Measurements from ENCODE around the gene SH3RF3. TPM values are rescaled to one million over a fixed set of nuclear protein-coding genes. Genes with fewer than 3 reads are reported as not detected.
A peak's percentile ranks its signal among the peaks of the same experiment; 100 is the strongest.

The SH3RF3 gene
- total RNA-seq, 2 experiments from 2014 or later: 0.05 to 0.06 TPM

DNA sequence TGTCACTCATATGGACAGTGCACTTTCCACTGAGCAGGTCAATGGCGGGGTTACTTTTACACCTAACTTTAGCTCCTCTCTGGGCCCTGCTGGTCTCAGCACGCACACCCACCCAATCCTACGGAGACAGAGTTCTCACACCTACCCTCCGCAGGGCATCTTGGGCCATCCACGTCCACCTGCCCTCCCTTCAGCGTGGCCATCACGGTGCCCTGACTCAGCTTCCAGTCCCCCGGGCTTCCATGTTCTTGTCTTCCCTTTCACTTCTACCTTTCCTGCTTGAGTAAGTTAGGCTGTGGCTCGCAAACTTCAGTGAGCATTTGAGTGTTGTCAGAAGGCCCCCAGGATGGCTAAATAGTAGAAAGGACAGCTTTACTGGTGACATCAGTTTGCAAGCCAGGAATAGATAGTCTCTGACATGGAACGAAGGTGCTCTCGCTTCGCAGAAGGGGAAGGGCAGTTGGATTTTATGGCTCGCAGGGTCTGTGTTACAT is 252.4 kb downstream of the SH3RF3 start:
- no peak overlapping the region for H3K4me3 Mint-ChIP-seq
- peaks cover 2% of the 10 kb centered on the region for H3K27me3 Mint-ChIP-seq
- H3K4me1 Mint-ChIP-seq: no peaks in the 10 kb centered on the region
- no peak overlapping the region for H3K27ac Mint-ChIP-seq
- ATAC-seq (no peak), DNase-seq (peak; percentile 14)
- no peaks in the 10 kb centered on the region for H3K36me3 Mint-ChIP-seq
- CTCF ChIA-PET: no interaction called here
- H3K9me3 Mint-ChIP-seq (ENCODE audit: low read depth): no peaks in the 10 kb centered on the region

DNA sequence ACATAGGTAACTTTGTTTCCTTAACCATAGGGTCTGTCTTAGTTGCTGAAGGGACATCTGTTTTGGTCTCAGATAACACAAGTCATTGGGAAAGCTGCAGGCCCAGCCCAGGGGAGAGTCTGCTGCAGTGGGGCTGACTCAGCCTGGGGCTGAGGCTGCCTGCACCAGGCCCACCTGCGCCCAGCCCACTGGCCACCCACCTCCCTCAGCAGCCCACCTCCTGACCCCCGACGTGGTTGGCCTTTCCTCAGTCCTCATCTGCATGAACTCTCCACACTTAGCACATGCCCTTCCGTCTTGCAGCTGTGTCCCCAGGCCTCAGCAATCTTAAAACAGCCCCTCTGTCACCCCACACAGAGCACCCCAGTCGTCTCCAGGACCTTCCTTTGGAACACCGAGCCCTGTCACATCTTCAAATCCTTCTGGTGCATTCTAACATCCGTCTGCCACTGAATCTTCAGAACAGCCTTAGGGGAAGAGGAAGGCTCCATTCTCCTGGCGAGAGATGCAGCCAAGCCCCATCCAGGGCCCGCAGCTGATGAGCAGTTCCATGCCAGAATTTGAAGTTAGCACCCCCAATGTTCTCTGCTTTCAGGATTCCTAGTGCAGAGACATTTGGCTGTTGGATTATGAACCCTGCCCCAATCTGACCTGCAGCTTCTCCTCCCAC is 253.4 kb downstream of the SH3RF3 start:
- Mint-ChIP-seq H3K4me3 (no peak overlapping the region), H3K36me3 (no peaks in the 10 kb centered on the region), H3K9me3 (ENCODE audit: low read depth) (no peaks in the 10 kb centered on the region), H3K27ac (no peak overlapping the region), H3K27me3 (peaks cover 2% of the 10 kb centered on the region), H3K4me1 (no peaks in the 10 kb centered on the region)
- DNase-seq: peak; percentile 34
- ATAC-seq: no peak
- CTCF ChIA-PET: no interaction called here

GRCh38 chr2:109382951-109383350 is 253.9 kb downstream of the SH3RF3 start:
- no peaks in the 10 kb centered on the region for H3K36me3 Mint-ChIP-seq
- no peaks in the 10 kb centered on the region for H3K4me1 Mint-ChIP-seq
- DNase-seq (peak; percentile 36), ATAC-seq (no peak)
- H3K27me3 Mint-ChIP-seq: peaks cover 2% of the 10 kb centered on the region
- H3K27ac Mint-ChIP-seq: no peak overlapping the region
- CTCF ChIA-PET: no interaction called here
- no peaks in the 10 kb centered on the region for H3K9me3 Mint-ChIP-seq (ENCODE audit: low read depth)
- H3K4me3 Mint-ChIP-seq: no peak overlapping the region

GRCh38 chr2:109383505-109384307 is 254.7 kb downstream of the SH3RF3 start:
- no peaks in the 10 kb centered on the region for H3K36me3 Mint-ChIP-seq
- H3K27ac Mint-ChIP-seq: no peak overlapping the region
- H3K4me3 Mint-ChIP-seq: no peak overlapping the region
- H3K4me1 Mint-ChIP-seq: no peaks in the 10 kb centered on the region
- no peaks in the 10 kb centered on the region for H3K9me3 Mint-ChIP-seq (ENCODE audit: low read depth)
- CTCF ChIA-PET: no interaction called here
- DNase-seq: peak; percentile 5
- no peak for ATAC-seq
- H3K27me3 Mint-ChIP-seq: peaks cover 2% of the 10 kb centered on the region

- no peaks in the 10 kb centered on the region for H3K36me3 Mint-ChIP-seq
- CTCF ChIA-PET: no interaction called here
- peaks cover 4% of the 10 kb centered on the region for H3K27me3 Mint-ChIP-seq
- H3K9me3 Mint-ChIP-seq (ENCODE audit: low read depth): no peaks in the 10 kb centered on the region
- no peaks in the 10 kb centered on the region for H3K4me1 Mint-ChIP-seq
- H3K27ac Mint-ChIP-seq: no peak overlapping the region
- ATAC-seq (no peak), DNase-seq (no peak)
- no peak overlapping the region for H3K4me3 Mint-ChIP-seq
Observed at GRCh38 chr2:109384308-109385271, 255.6 kb downstream of the SH3RF3 start.

GRCh38 chr2:109385506-109385905 is 256.5 kb downstream of the SH3RF3 start:
- Mint-ChIP-seq H3K9me3 (ENCODE audit: low read depth) (no peaks in the 10 kb centered on the region), H3K27ac (no peak overlapping the region), H3K27me3 (peaks cover 4% of the 10 kb centered on the region), H3K4me3 (no peak overlapping the region), H3K36me3 (no peaks in the 10 kb centered on the region), H3K4me1 (no peaks in the 10 kb centered on the region)
- CTCF ChIA-PET: no interaction called here
- no peak for DNase-seq
- no peak for ATAC-seq

- Mint-ChIP-seq H3K27me3 (peaks cover 4% of the 10 kb centered on the region), H3K27ac (no peak overlapping the region), H3K4me3 (no peak overlapping the region), H3K36me3 (no peaks in the 10 kb centered on the region), H3K9me3 (ENCODE audit: low read depth) (no peaks in the 10 kb centered on the region), H3K4me1 (no peaks in the 10 kb centered on the region)
- no peak for ATAC-seq
- CTCF ChIA-PET: no interaction called here
- DNase-seq: no peak
Observed at GRCh38 chr2:109386004-109386695, 257.1 kb downstream of the SH3RF3 start.

GRCh38 chr2:109387221-109387735 is 258.3 kb downstream of the SH3RF3 start:
- Mint-ChIP-seq H3K4me1 (no peaks in the 10 kb centered on the region), H3K9me3 (ENCODE audit: low read depth) (no peaks in the 10 kb centered on the region), H3K27me3 (peaks cover 4% of the 10 kb centered on the region), H3K4me3 (no peak overlapping the region), H3K27ac (no peak overlapping the region), H3K36me3 (no peaks in the 10 kb centered on the region)
- DNase-seq (no peak), ATAC-seq (no peak)
- CTCF ChIA-PET: no interaction called here

GRCh38 chr2:109387778-109388469 is 258.9 kb downstream of the SH3RF3 start:
- ATAC-seq (no peak), DNase-seq (no peak)
- no peaks in the 10 kb centered on the region for H3K9me3 Mint-ChIP-seq (ENCODE audit: low read depth)
- no peak overlapping the region for H3K27ac Mint-ChIP-seq
- H3K27me3 Mint-ChIP-seq: peaks cover 2% of the 10 kb centered on the region
- no peaks in the 10 kb centered on the region for H3K36me3 Mint-ChIP-seq
- CTCF ChIA-PET: no interaction called here
- no peaks in the 10 kb centered on the region for H3K4me1 Mint-ChIP-seq
- no peak overlapping the region for H3K4me3 Mint-ChIP-seq

- Mint-ChIP-seq H3K27me3 (peaks cover 2% of the 10 kb centered on the region), H3K9me3 (ENCODE audit: low read depth) (no peaks in the 10 kb centered on the region), H3K4me1 (no peaks in the 10 kb centered on the region), H3K27ac (no peak overlapping the region), H3K4me3 (no peak overlapping the region), H3K36me3 (no peaks in the 10 kb centered on the region)
- DNase-seq (no peak), ATAC-seq (no peak)
- CTCF ChIA-PET: no interaction called here
Observed at GRCh38 chr2:109391243-109391642, 262.2 kb downstream of the SH3RF3 start.

- Mint-ChIP-seq H3K4me3 (no peak overlapping the region), H3K9me3 (ENCODE audit: low read depth) (no peaks in the 10 kb centered on the region), H3K36me3 (no peaks in the 10 kb centered on the region), H3K4me1 (no peaks in the 10 kb centered on the region), H3K27ac (no peak overlapping the region), H3K27me3 (peaks cover 2% of the 10 kb centered on the region)
- CTCF ChIA-PET: no interaction called here
- DNase-seq: no peak
- no peak for ATAC-seq
Observed at GRCh38 chr2:109392140-109392539, 263.1 kb downstream of the SH3RF3 start.

DNA sequence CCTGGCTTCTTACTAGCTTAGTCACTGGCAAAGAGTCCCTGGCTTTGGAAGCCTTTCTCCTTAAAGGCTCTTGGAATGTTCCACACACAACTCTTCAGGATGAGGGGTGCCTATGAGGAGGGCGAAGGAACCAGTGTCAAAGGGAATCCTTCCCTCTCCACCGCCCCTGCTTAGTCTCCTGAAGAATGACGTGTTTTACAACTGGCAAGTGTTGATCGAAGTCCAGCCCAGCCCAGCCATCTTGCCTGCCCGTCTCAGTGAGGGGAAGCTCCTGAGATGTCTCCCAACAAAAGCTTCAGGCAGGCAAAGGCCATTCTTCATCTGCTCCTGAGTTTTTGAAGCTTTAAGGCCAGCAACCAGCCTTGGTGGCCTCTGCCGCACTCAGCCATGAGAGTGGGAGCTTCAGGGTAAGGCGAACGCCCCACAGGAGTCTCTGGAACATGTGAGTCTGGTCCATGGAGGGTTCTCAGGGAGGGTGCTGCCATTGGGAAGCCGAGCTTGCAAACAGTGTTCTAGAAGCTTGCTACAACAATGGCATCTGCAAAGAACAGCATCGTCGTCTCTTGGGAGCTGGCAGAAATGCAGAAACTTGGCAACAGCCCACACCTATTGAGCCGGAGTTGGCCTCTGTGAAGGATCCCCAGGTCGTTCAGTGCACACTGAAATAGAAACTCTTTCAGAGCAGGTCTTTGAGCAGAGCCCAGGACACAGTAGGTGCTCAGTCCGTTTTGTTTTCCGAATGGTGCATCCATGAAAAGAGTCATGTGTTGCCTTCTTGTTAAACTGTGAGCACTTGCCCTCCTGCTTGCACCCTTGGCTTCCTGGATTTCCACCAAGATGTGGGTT is 264.0 kb downstream of the SH3RF3 start:
- no peak overlapping the region for H3K27ac Mint-ChIP-seq
- no peak for ATAC-seq
- no peaks in the 10 kb centered on the region for H3K4me1 Mint-ChIP-seq

More for the DNA sequence above, 264.0 kb downstream of the SH3RF3 start:
- Mint-ChIP-seq H3K27me3 (peaks cover 2% of the 10 kb centered on the region), H3K9me3 (ENCODE audit: low read depth) (no peaks in the 10 kb centered on the region), H3K4me3 (no peak overlapping the region), H3K36me3 (no peaks in the 10 kb centered on the region)
- CTCF ChIA-PET: no interaction called here
- DNase-seq: no peak
